SU-DHL-6 (cell line): ENCODE measurements around the gene SMURF1.

ENCODE experiments used
- CTCF ChIP-seq: fragments of 200-600 bp; sonication (generic); IDR thresholded peaks from one replicate; pipeline ENCODE4 v1.5.1; 2017; ENCODE audit warnings: antibody characterized with exemption, mild to moderate bottlenecking, low read length, moderate library complexity; ENCODE audit not compliant: insufficient read depth, poor library complexity, severe bottlenecking
- EZH2phosphoT487 ChIP-seq: fragments of 200-600 bp; sonication (generic), shearing (Covaris generic); conservative IDR thresholded peaks from 2 replicates; pipeline ENCODE4 v1.6.1; 2018; ENCODE audit warnings: mild to moderate bottlenecking, antibody characterized with exemption, low read length, moderate library complexity, mixed read lengths

- TF ChIP-seq CTCF (no peak), EZH2phosphoT487 (no peak)
Measured at GRCh38 chr7:99122762-99123161, 21.1 kb downstream of the SMURF1 start.
